ENCODE measurements around the gene GDPD3.

DNA sequence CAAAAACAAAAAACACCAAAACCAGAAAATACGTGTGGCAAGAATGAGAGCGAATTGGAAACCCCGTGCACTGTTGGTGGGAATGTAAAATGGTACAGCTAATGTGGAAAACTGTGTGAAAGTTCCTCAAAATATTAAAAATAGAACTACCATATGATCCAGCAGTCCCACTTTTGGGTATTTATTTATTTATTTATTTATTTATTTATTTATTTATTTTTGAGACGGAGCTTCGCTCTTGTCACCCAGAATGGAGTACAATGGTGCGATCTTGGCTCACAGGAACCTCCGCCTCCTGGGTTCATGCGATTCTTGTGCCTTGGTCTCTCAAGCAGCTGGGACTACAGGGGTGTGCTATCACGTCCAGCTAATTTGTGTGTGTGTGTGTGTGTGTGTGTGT is 39.2 kb upstream of the GDPD3 start:
- TF ChIP-seq, protein P1, sequence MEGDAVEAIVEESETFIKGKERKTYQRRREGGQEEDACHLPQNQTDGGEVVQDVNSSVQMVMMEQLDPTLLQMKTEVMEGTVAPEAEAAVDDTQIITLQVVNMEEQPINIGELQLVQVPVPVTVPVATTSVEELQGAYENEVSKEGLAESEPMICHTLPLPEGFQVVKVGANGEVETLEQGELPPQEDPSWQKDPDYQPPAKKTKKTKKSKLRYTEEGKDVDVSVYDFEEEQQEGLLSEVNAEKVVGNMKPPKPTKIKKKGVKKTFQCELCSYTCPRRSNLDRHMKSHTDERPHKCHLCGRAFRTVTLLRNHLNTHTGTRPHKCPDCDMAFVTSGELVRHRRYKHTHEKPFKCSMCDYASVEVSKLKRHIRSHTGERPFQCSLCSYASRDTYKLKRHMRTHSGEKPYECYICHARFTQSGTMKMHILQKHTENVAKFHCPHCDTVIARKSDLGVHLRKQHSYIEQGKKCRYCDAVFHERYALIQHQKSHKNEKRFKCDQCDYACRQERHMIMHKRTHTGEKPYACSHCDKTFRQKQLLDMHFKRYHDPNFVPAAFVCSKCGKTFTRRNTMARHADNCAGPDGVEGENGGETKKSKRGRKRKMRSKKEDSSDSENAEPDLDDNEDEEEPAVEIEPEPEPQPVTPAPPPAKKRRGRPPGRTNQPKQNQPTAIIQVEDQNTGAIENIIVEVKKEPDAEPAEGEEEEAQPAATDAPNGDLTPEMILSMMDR (conservative IDR thresholded peaks at IDR 0.05; ENCODE audit: low read depth in 2 of 2), result no peak
- TF ChIP-seq EZH2 (IDR thresholded peaks at IDR 0.05; ENCODE audit: low read depth, unreplicated experiment), result no peak
- no peak for TF ChIP-seq POLR2AphosphoS5 (IDR thresholded peaks at IDR 0.05; ENCODE audit: low read depth)
- TF ChIP-seq, protein P2, sequence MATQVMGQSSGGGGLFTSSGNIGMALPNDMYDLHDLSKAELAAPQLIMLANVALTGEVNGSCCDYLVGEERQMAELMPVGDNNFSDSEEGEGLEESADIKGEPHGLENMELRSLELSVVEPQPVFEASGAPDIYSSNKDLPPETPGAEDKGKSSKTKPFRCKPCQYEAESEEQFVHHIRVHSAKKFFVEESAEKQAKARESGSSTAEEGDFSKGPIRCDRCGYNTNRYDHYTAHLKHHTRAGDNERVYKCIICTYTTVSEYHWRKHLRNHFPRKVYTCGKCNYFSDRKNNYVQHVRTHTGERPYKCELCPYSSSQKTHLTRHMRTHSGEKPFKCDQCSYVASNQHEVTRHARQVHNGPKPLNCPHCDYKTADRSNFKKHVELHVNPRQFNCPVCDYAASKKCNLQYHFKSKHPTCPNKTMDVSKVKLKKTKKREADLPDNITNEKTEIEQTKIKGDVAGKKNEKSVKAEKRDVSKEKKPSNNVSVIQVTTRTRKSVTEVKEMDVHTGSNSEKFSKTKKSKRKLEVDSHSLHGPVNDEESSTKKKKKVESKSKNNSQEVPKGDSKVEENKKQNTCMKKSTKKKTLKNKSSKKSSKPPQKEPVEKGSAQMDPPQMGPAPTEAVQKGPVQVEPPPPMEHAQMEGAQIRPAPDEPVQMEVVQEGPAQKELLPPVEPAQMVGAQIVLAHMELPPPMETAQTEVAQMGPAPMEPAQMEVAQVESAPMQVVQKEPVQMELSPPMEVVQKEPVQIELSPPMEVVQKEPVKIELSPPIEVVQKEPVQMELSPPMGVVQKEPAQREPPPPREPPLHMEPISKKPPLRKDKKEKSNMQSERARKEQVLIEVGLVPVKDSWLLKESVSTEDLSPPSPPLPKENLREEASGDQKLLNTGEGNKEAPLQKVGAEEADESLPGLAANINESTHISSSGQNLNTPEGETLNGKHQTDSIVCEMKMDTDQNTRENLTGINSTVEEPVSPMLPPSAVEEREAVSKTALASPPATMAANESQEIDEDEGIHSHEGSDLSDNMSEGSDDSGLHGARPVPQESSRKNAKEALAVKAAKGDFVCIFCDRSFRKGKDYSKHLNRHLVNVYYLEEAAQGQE (IDR thresholded peaks at IDR 0.05; ENCODE audit: unreplicated experiment), result no peak
- TF ChIP-seq NANOG (IDR thresholded peaks at IDR 0.05; ENCODE audit: borderline replicate concordance), result no peak
- TF ChIP-seq, protein P3, sequence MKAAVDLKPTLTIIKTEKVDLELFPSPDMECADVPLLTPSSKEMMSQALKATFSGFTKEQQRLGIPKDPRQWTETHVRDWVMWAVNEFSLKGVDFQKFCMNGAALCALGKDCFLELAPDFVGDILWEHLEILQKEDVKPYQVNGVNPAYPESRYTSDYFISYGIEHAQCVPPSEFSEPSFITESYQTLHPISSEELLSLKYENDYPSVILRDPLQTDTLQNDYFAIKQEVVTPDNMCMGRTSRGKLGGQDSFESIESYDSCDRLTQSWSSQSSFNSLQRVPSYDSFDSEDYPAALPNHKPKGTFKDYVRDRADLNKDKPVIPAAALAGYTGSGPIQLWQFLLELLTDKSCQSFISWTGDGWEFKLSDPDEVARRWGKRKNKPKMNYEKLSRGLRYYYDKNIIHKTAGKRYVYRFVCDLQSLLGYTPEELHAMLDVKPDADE (IDR thresholded peaks at IDR 0.05), result no peak
- TF ChIP-seq EZH2phosphoT487 (IDR thresholded peaks at IDR 0.05; ENCODE audit: unreplicated experiment), result no peak
- no peak for TF ChIP-seq CREB1 (CRISPR knock-in tag; IDR thresholded peaks at IDR 0.05; ENCODE audit: low read depth)
- no peak for TF ChIP-seq JUNB (IDR thresholded peaks at IDR 0.05; ENCODE audit: unreplicated experiment)
- TF ChIP-seq STAT1 (IDR thresholded peaks at IDR 0.05; ENCODE audit: unreplicated experiment), result no peak
- TF ChIP-seq, protein P4, sequence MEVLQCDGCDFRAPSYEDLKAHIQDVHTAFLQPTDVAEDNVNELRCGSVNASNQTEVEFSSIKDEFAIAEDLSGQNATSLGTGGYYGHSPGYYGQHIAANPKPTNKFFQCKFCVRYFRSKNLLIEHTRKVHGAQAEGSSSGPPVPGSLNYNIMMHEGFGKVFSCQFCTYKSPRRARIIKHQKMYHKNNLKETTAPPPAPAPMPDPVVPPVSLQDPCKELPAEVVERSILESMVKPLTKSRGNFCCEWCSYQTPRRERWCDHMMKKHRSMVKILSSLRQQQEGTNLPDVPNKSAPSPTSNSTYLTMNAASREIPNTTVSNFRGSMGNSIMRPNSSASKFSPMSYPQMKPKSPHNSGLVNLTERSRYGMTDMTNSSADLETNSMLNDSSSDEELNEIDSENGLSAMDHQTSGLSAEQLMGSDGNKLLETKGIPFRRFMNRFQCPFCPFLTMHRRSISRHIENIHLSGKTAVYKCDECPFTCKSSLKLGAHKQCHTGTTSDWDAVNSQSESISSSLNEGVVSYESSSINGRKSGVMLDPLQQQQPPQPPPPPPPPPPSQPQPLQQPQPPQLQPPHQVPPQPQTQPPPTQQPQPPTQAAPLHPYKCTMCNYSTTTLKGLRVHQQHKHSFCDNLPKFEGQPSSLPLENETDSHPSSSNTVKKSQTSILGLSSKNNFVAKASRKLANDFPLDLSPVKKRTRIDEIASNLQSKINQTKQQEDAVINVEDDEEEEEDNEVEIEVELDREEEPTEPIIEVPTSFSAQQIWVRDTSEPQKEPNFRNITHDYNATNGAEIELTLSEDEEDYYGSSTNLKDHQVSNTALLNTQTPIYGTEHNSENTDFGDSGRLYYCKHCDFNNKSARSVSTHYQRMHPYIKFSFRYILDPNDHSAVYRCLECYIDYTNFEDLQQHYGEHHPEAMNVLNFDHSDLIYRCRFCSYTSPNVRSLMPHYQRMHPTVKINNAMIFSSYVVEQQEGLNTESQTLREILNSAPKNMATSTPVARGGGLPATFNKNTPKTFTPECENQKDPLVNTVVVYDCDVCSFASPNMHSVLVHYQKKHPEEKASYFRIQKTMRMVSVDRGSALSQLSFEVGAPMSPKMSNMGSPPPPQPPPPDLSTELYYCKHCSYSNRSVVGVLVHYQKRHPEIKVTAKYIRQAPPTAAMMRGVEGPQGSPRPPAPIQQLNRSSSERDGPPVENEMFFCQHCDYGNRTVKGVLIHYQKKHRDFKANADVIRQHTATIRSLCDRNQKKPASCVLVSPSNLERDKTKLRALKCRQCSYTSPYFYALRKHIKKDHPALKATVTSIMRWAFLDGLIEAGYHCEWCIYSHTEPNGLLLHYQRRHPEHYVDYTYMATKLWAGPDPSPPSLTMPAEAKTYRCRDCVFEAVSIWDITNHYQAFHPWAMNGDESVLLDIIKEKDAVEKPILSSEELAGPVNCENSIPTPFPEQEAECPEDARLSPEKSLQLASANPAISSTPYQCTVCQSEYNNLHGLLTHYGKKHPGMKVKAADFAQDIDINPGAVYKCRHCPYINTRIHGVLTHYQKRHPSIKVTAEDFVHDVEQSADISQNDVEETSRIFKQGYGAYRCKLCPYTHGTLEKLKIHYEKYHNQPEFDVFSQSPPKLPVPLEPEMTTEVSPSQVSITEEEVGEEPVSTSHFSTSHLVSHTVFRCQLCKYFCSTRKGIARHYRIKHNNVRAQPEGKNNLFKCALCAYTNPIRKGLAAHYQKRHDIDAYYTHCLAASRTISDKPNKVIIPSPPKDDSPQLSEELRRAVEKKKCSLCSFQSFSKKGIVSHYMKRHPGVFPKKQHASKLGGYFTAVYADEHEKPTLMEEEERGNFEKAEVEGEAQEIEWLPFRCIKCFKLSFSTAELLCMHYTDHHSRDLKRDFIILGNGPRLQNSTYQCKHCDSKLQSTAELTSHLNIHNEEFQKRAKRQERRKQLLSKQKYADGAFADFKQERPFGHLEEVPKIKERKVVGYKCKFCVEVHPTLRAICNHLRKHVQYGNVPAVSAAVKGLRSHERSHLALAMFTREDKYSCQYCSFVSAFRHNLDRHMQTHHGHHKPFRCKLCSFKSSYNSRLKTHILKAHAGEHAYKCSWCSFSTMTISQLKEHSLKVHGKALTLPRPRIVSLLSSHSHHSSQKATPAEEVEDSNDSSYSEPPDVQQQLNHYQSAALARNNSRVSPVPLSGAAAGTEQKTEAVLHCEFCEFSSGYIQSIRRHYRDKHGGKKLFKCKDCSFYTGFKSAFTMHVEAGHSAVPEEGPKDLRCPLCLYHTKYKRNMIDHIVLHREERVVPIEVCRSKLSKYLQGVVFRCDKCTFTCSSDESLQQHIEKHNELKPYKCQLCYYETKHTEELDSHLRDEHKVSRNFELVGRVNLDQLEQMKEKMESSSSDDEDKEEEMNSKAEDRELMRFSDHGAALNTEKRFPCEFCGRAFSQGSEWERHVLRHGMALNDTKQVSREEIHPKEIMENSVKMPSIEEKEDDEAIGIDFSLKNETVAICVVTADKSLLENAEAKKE (CRISPR knock-in tag; IDR thresholded peaks at IDR 0.05), result no peak
- TF ChIP-seq ZNF331 (CRISPR knock-in tag; IDR thresholded peaks at IDR 0.05; ENCODE audit: low read depth), result no peak
